ENCODE results near the gene RDH12. TPM values are rescaled to one million over a fixed set of nuclear protein-coding genes. Genes with fewer than 3 reads are reported as not detected.

The RDH12 gene
- total and polyA plus RNA-seq, 4 donors: 0.06 to 0.25 (median 0.22) TPM; not detected in 1

GRCh38 chr14:67766035-67766680 is 64.5 kb downstream of the RDH12 start:
- Histone ChIP-seq H3K27me3 (ENCODE audit: control insufficient read depth in 3 of 3, insufficient read depth in 3 of 3, low read length in 2 of 3) (no peaks in the 10 kb centered on the region), H3K27ac (ENCODE audit: low read depth in 1 of 2, low read length in 1 of 2) (peak overlapping the region in 1 of 2 donors; percentile 52), H3K36me3 (ENCODE audit: control insufficient read depth in 4 of 4, insufficient read depth in 4 of 4, low read length in 4 of 4) (peaks cover 20 to 52% (median 37%) of the 10 kb centered on the region in 4 donors), H3K9me3 (ENCODE audit: control insufficient read depth in 4 of 4, insufficient read depth in 3 of 4, low read length in 3 of 4) (no peaks in the 10 kb centered on the region), H3K4me1 (ENCODE audit: control insufficient read depth in 5 of 5, insufficient read depth in 5 of 5, low read length in 5 of 5) (no peaks in the 10 kb centered on the region), H3K9ac (ENCODE audit: insufficient read depth in 1 of 2, low read length in 2 of 2) (no peak overlapping the region), H3K4me3 (no peak overlapping the region)
- no peak for TF ChIP-seq CTCF (IDR thresholded peaks at IDR 0.05; ENCODE audit: control extremely low read depth, extremely low read depth)
- no peak for ATAC-seq (ENCODE audit: insufficient read depth, low FRiP score)
- DNase-seq: peak in 1 of 3 donors; percentile 5
- WGBS, 2 donors: 66 to 75% methylated on average over 10 of the region's 10 CpGs

GRCh38 chr14:67768219-67768618 is 66.5 kb downstream of the RDH12 start:
- DNase-seq: peak in 1 of 3 donors; percentile 25
- Histone ChIP-seq H3K9me3 (ENCODE audit: control insufficient read depth in 4 of 4, insufficient read depth in 3 of 4, low read length in 3 of 4) (no peaks in the 10 kb centered on the region), H3K4me1 (ENCODE audit: control insufficient read depth in 5 of 5, insufficient read depth in 5 of 5, low read length in 5 of 5) (no peaks in the 10 kb centered on the region), H3K9ac (ENCODE audit: insufficient read depth in 1 of 2, low read length in 2 of 2) (no peak overlapping the region), H3K27ac (ENCODE audit: low read depth in 1 of 2, low read length in 1 of 2) (no peak overlapping the region), H3K4me3 (no peak overlapping the region), H3K27me3 (ENCODE audit: control insufficient read depth in 3 of 3, insufficient read depth in 3 of 3, low read length in 2 of 3) (no peaks in the 10 kb centered on the region), H3K36me3 (ENCODE audit: control insufficient read depth in 4 of 4, insufficient read depth in 4 of 4, low read length in 4 of 4) (peaks cover 34 to 56% (median 41%) of the 10 kb centered on the region in 4 donors)
- TF ChIP-seq CTCF (IDR thresholded peaks at IDR 0.05; ENCODE audit: control extremely low read depth, extremely low read depth): no peak
- 70 to 87% methylated on average over 2 of the region's 2 CpGs for WGBS, 2 donors
- no peak for ATAC-seq (ENCODE audit: insufficient read depth, low FRiP score)

GRCh38 chr14:67773844-67774377 is 72.2 kb downstream of the RDH12 start:
- TF ChIP-seq CTCF (IDR thresholded peaks at IDR 0.05; ENCODE audit: control extremely low read depth, extremely low read depth): no peak
- no peaks in the 10 kb centered on the region for H3K27me3 ChIP-seq (ENCODE audit: control insufficient read depth in 3 of 3, insufficient read depth in 3 of 3, low read length in 2 of 3)
- H3K9ac ChIP-seq (ENCODE audit: insufficient read depth in 1 of 2, low read length in 2 of 2): no peak overlapping the region
- ATAC-seq (ENCODE audit: insufficient read depth, low FRiP score) (no peak), DNase-seq (no peak)
- peaks cover 44 to 70% (median 59%) of the 10 kb centered on the region in 4 donors for H3K36me3 ChIP-seq (ENCODE audit: control insufficient read depth in 4 of 4, insufficient read depth in 4 of 4, low read length in 4 of 4)
- no peak overlapping the region for H3K4me3 ChIP-seq
- H3K9me3 ChIP-seq (ENCODE audit: control insufficient read depth in 4 of 4, insufficient read depth in 3 of 4, low read length in 3 of 4): no peaks in the 10 kb centered on the region
- no peak overlapping the region for H3K27ac ChIP-seq (ENCODE audit: low read depth in 1 of 2, low read length in 1 of 2)
- H3K4me1 ChIP-seq (ENCODE audit: control insufficient read depth in 5 of 5, insufficient read depth in 5 of 5, low read length in 5 of 5): no peaks in the 10 kb centered on the region
- 93 to 96% methylated on average over 5 of the region's 5 CpGs for WGBS, 2 donors

Data from lung (tissue), 12 donors.